NB4 (cell line): ENCODE measurements around the gene UGGT2.
A peak's percentile ranks its signal among the peaks of the same experiment; 100 is the strongest.

Experiments
- DNase-seq: peaks from one replicate; pipeline ENCODE4 v3.0.0; 2010; ENCODE audit warnings: low read depth
- H3K4me3 ChIP-seq: one replicate; pipeline ENCODE4 v1.5.1; 2011; ENCODE audit warnings: mild to moderate bottlenecking, low read depth, low read length, moderate library complexity
- CTCF ChIP-seq: IDR thresholded peaks from one replicate; pipeline ENCODE4 v1.5.1; 2012; ENCODE audit warnings: low read depth, low read length
- MAX ChIP-seq: IDR thresholded peaks from 2 replicates; pipeline ENCODE4 v1.6.1; 2011; ENCODE audit warnings: low read depth, low read length
- MYC ChIP-seq: IDR thresholded peaks from 2 replicates; pipeline ENCODE4 v1.6.1; 2011; ENCODE audit warnings: low read depth, low read length
- POLR2A ChIP-seq: IDR thresholded peaks from 2 replicates; pipeline ENCODE4 v1.6.1; 2011; ENCODE audit warnings: mild to moderate bottlenecking; ENCODE audit not compliant: insufficient read length; ENCODE audit errors: extremely low read depth

The UGGT2 gene

GRCh38 chr13:96090240-96091101 is 37.3 kb upstream of the UGGT2 start:
- no peak for TF ChIP-seq POLR2A
- TF ChIP-seq MAX: no peak
- no peak for TF ChIP-seq CTCF
- no peak for TF ChIP-seq MYC
- no peak for DNase-seq
- no peak overlapping the region for H3K4me3 ChIP-seq

GRCh38 chr13:96089749-96090239 is 36.6 kb upstream of the UGGT2 start, which contains the start of gene HS6ST3:
Gene HS6ST3 (plus strand): TSS chr13:96090107.
- TF ChIP-seq POLR2A (no peak), CTCF (no peak), MAX (no peak), MYC (no peak)
- no peak within 1 kb of the TSS for H3K4me3 ChIP-seq
- peak; percentile 4 for DNase-seq

- no peak overlapping the region for H3K4me3 ChIP-seq
- TF ChIP-seq MYC (no peak), MAX (no peak), CTCF (no peak), POLR2A (no peak)
- DNase-seq: no peak
Measured at GRCh38 chr13:96089139-96089538, 35.9 kb upstream of the UGGT2 start.

- H3K4me3 ChIP-seq: no peak overlapping the region
- no peak for DNase-seq
- TF ChIP-seq POLR2A (no peak), CTCF (no peak), MYC (no peak), MAX (no peak)
Measured at GRCh38 chr13:96086736-96087135, 33.5 kb upstream of the UGGT2 start.

- no peak overlapping the region for H3K4me3 ChIP-seq
- no peak for DNase-seq
- TF ChIP-seq CTCF (no peak), POLR2A (no peak), MYC (no peak), MAX (no peak)
Measured at GRCh38 chr13:96082640-96083039, 29.4 kb upstream of the UGGT2 start.
